ENCODE results near the gene DAPP1.
"Not testable (repeated sequence)": the region's sequence is repeated elsewhere in the genome, so short reads cannot be mapped to it uniquely, and the experiment has no call there.

Gene DAPP1

DNA sequence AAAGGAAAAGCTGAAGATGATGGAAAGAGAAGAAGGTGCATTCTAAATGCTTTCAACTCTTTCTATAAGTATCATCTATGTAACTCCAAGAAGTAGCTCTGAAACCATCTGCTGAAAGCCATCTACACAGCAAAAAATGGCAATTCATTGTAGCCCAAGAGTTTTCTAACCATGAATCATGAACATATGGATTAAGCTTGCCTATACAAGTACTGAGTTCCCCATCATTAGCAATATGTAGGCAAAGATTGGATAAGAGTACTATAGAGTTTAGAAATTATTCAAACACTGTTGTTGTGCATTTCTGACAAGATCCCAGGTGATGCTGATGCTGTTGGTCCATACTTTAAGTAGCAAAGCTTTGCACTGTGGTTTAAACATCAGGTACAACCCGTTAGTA, 11.2 kb downstream of the DAPP1 start:
- no peaks in the 10 kb centered on the region for H4K20me1 ChIP-seq (ENCODE audit: insufficient read depth, low read length, poor library complexity, severe bottlenecking)
- no peaks in the 10 kb centered on the region for H3K9me2 ChIP-seq (replicated peaks; ENCODE audit: low read depth, low read length)
- no peaks in the 10 kb centered on the region for H3K4me1 ChIP-seq (ENCODE audit: insufficient read depth, low read length, poor library complexity, severe bottlenecking)
- no peak overlapping the region for H2AFZ ChIP-seq (ENCODE audit: low read length)
- no peaks in the 10 kb centered on the region for H3K27me3 ChIP-seq (ENCODE audit: insufficient read depth, low read length, poor library complexity, severe bottlenecking)
- no peak overlapping the region for H3K9ac ChIP-seq (ENCODE audit: low read depth, low read length, poor library complexity, severe bottlenecking)
- H3K36me3 ChIP-seq (ENCODE audit: insufficient read depth, low read length): no peaks in the 10 kb centered on the region
- H3K4me2 ChIP-seq (ENCODE audit: low read depth, low read length, poor library complexity, severe bottlenecking): no peak overlapping the region
- no peak overlapping the region for H3K4me3 ChIP-seq (ENCODE audit: low read length, poor library complexity, severe bottlenecking)
- no peaks in the 10 kb centered on the region for H3K79me2 ChIP-seq (ENCODE audit: insufficient read depth, low read length)
- no peaks in the 10 kb centered on the region for H3K9me3 ChIP-seq (ENCODE audit: insufficient read depth, low read depth, low read length)
- TF ChIP-seq EZH2phosphoT487 (IDR thresholded peaks at IDR 0.05; ENCODE audit: borderline replicate concordance): no peak
- TF ChIP-seq, protein P1, sequence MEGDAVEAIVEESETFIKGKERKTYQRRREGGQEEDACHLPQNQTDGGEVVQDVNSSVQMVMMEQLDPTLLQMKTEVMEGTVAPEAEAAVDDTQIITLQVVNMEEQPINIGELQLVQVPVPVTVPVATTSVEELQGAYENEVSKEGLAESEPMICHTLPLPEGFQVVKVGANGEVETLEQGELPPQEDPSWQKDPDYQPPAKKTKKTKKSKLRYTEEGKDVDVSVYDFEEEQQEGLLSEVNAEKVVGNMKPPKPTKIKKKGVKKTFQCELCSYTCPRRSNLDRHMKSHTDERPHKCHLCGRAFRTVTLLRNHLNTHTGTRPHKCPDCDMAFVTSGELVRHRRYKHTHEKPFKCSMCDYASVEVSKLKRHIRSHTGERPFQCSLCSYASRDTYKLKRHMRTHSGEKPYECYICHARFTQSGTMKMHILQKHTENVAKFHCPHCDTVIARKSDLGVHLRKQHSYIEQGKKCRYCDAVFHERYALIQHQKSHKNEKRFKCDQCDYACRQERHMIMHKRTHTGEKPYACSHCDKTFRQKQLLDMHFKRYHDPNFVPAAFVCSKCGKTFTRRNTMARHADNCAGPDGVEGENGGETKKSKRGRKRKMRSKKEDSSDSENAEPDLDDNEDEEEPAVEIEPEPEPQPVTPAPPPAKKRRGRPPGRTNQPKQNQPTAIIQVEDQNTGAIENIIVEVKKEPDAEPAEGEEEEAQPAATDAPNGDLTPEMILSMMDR (conservative IDR thresholded peaks at IDR 0.05; ENCODE audit: low read length): no peak
- H3F3A ChIP-seq (ENCODE audit: low read depth): no peaks in the 10 kb centered on the region

DNA sequence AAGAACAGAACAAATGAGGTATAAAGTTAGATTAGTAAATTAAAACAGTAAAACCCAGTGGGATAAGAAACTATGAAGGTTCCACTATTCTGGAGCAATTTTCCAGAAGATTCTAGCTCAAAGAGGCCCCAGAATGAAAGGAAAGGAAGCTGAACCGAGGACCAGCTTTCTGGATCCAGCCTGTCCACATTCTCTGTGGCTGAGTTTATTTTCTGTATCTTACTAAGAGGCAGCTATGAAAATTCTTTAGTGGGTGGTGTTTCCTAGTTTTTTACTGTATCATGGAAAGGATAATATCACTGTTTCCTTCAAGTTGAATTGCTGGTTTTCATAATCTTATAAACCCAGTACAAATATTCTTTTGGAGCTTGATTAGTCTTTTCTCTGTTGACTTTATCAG, 11.8 kb downstream of the DAPP1 start:
- no peak for TF ChIP-seq EZH2phosphoT487 (IDR thresholded peaks at IDR 0.05; ENCODE audit: borderline replicate concordance)
- TF ChIP-seq, protein P1 (conservative IDR thresholded peaks at IDR 0.05; ENCODE audit: low read length): no peak
- H3K9me2 ChIP-seq (replicated peaks; ENCODE audit: low read depth, low read length): no peaks in the 10 kb centered on the region
- H2AFZ ChIP-seq (ENCODE audit: low read length): no peak overlapping the region
- H3K4me1 ChIP-seq (ENCODE audit: insufficient read depth, low read length, poor library complexity, severe bottlenecking): no peaks in the 10 kb centered on the region
- H3K4me3 ChIP-seq (ENCODE audit: low read length, poor library complexity, severe bottlenecking): no peak overlapping the region
- H3K79me2 ChIP-seq (ENCODE audit: insufficient read depth, low read length): no peaks in the 10 kb centered on the region
- no peaks in the 10 kb centered on the region for H3K36me3 ChIP-seq (ENCODE audit: insufficient read depth, low read length)
- no peak overlapping the region for H3K4me2 ChIP-seq (ENCODE audit: low read depth, low read length, poor library complexity, severe bottlenecking)
- no peaks in the 10 kb centered on the region for H3K9me3 ChIP-seq (ENCODE audit: insufficient read depth, low read depth, low read length)
- H4K20me1 ChIP-seq (ENCODE audit: insufficient read depth, low read length, poor library complexity, severe bottlenecking): no peaks in the 10 kb centered on the region
- H3K27me3 ChIP-seq (ENCODE audit: insufficient read depth, low read length, poor library complexity, severe bottlenecking): no peaks in the 10 kb centered on the region
- no peaks in the 10 kb centered on the region for H3F3A ChIP-seq (ENCODE audit: low read depth)
- no peak overlapping the region for H3K9ac ChIP-seq (ENCODE audit: low read depth, low read length, poor library complexity, severe bottlenecking)

GRCh38 chr4:99830051-99830450, 13.4 kb downstream of the DAPP1 start:
- H3K4me3 ChIP-seq (ENCODE audit: low read length, poor library complexity, severe bottlenecking); H3K36me3 ChIP-seq (ENCODE audit: insufficient read depth, low read length); H4K20me1 ChIP-seq (ENCODE audit: insufficient read depth, low read length, poor library complexity, severe bottlenecking); H3F3A ChIP-seq (ENCODE audit: low read depth); H3K27me3 ChIP-seq (ENCODE audit: insufficient read depth, low read length, poor library complexity, severe bottlenecking); H3K79me2 ChIP-seq (ENCODE audit: insufficient read depth, low read length); H2AFZ ChIP-seq (ENCODE audit: low read length); H3K4me2 ChIP-seq (ENCODE audit: low read depth, low read length, poor library complexity, severe bottlenecking); H3K4me1 ChIP-seq (ENCODE audit: insufficient read depth, low read length, poor library complexity, severe bottlenecking); H3K9me2 ChIP-seq (replicated peaks; ENCODE audit: low read depth, low read length); H3K9ac ChIP-seq (ENCODE audit: low read depth, low read length, poor library complexity, severe bottlenecking); H3K9me3 ChIP-seq (ENCODE audit: insufficient read depth, low read depth, low read length): not testable (repeated sequence)

DNA sequence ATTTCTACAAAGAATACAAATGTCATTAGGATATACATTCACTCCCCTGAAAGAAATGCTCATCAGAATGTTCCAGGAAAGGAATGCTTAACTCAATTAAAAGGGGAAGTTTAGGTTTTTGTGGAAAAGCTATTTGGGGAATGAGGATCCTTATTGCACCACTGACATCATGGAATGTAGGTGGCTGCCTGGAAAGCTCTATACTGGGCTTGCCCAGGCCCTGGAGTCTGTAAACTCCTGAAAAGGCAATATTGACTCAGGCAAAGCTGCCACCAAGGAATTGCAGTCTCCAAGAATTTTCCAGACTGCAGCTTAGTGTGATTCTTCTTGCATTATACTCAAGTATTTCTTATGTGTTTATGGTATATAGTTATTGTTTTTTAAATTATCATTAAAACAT, 15.7 kb downstream of the DAPP1 start:
- TF ChIP-seq EZH2phosphoT487 (IDR thresholded peaks at IDR 0.05; ENCODE audit: borderline replicate concordance): no peak
- TF ChIP-seq, protein P1 (conservative IDR thresholded peaks at IDR 0.05; ENCODE audit: low read length): no peak
- H3K79me2 ChIP-seq (ENCODE audit: insufficient read depth, low read length): no peaks in the 10 kb centered on the region
- H3K9me3 ChIP-seq (ENCODE audit: insufficient read depth, low read depth, low read length): no peaks in the 10 kb centered on the region
- H2AFZ ChIP-seq (ENCODE audit: low read length): no peak overlapping the region
- H3K9ac ChIP-seq (ENCODE audit: low read depth, low read length, poor library complexity, severe bottlenecking): no peak overlapping the region
- no peak overlapping the region for H3K4me2 ChIP-seq (ENCODE audit: low read depth, low read length, poor library complexity, severe bottlenecking)
- no peaks in the 10 kb centered on the region for H3K9me2 ChIP-seq (replicated peaks; ENCODE audit: low read depth, low read length)
- H3F3A ChIP-seq (ENCODE audit: low read depth): no peaks in the 10 kb centered on the region
- H3K4me3 ChIP-seq (ENCODE audit: low read length, poor library complexity, severe bottlenecking): no peak overlapping the region
- no peaks in the 10 kb centered on the region for H4K20me1 ChIP-seq (ENCODE audit: insufficient read depth, low read length, poor library complexity, severe bottlenecking)
- H3K4me1 ChIP-seq (ENCODE audit: insufficient read depth, low read length, poor library complexity, severe bottlenecking): no peaks in the 10 kb centered on the region
- H3K36me3 ChIP-seq (ENCODE audit: insufficient read depth, low read length): no peaks in the 10 kb centered on the region
- no peaks in the 10 kb centered on the region for H3K27me3 ChIP-seq (ENCODE audit: insufficient read depth, low read length, poor library complexity, severe bottlenecking)

Data from Loucy (cell line).